Measurements from ENCODE around the gene PDE9A.

DNA sequence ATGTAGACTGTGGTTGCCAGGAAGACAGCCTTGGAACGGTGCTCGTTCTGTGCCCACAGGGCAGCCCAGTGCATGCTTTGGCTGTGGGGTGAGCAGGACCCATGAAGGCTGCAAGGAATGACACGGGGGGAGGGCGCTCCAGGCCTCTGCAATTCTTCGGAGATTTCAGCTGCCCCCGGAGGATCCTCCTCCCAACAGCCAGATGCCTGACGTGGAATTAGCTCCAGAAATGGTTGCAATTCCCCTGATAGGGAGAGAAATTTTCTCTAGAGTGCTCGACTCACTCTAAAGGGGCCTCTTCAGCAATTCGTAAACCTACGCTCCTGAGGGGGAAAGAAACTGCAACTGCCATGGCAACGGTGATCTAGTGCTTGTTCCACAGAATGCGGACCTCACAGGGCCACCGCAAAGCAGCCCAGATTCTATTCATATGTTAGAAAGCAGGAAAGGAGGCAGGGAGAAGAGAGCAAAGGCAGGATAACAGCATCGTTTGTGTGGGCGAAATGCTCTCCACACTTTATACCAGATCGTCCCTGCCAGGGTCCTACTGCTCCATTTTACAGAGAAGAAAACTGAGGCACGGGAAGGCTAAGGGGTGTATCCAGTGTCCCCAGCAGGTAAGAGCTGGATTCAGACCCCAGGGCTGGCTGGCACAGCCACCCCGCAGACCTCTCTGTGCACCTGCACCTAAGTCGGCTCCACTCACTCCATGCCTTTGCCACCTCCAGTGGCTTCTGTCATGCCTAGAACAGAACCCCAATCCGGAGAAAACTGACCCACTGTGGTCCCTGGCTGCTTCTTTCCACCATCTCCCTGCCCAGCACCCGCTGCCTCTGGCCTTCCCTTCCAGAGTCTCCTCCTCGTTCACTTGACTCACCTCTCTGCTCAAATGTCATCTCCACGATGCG lies 11.9 kb upstream of the PDE9A start:
- TF ChIP-seq POLR2A (IDR thresholded peaks at IDR 0.05; ENCODE audit: low read length) (no peak), ZNF302 (CRISPR knock-in tag; IDR thresholded peaks at IDR 0.05) (no peak), CEBPB (IDR thresholded peaks at IDR 0.05) (no peak), CTCF (IDR thresholded peaks at IDR 0.05) (no peak), NFE2L2 (conservative IDR thresholded peaks at IDR 0.05; ENCODE audit: low read length) (no peak)

All from A549 (cell line).